A549 (cell line): ENCODE data around the gene CAPZA1. TPM values are rescaled to one million over a fixed set of nuclear protein-coding genes. Genes with fewer than 3 reads are reported as not detected.

Source experiments
- ATAC-seq, 2 experiments: fragments of 200-7000 bp in 1 of 2; fragments of >200 bp in 1 of 2; cut with Nextera tagmentation in 1 of 2; cut with Tn5 transposase in 1 of 2; 3 replicates each; pipeline versions ENCODE4 v1.8.0 to v1.9.1; 2018 to 2020; ENCODE audit warnings: mild to moderate bottlenecking in 1 of 2, moderate library complexity in 1 of 2
- CTCF ChIA-PET: fragments of 300-600 bp; sonication (Branson Sonifier 250); formaldehyde crosslinking; extraction: SDS; loops from one replicate; lab custom pipeline; 2021; ENCODE audit warnings: antibody characterized with exemption, inconsistent platforms; lab: Yijun Ruan, JAX
- POLR2A ChIA-PET: fragments of 350-600 bp; formaldehyde crosslinking; extraction: SDS; loops from one replicate; lab custom pipeline; 2021; ENCODE audit warnings: antibody characterized with exemption, inconsistent platforms; lab: Yijun Ruan, JAX
- DNase-seq, 2 experiments: peaks; one replicate each; pipeline versions ENCODE4 v3.0.0 to v3.0.0-alpha.2; 2011 to 2016; ENCODE audit warnings: low read depth in 1 of 2, low spot score in 1 of 2
- FAIRE-seq: peaks from 2 replicates; lab custom pipeline; 2011; peaks lifted over from hg19 to GRCh38; lab: Jason Lieb, UNC
- H3K27ac ChIP-seq, 2 experiments: fragments of >200 bp; sonication (Bioruptor Twin); formaldehyde crosslinking; 3 replicates each; pipeline ENCODE4 v1.5.1; 2016 to 2017
- H3K4me1 ChIP-seq: fragments of >200 bp; sonication (Bioruptor Twin); formaldehyde crosslinking; 3 replicates; pipeline ENCODE4 v1.6.1; 2016
- H3K4me2 ChIP-seq: fragments of >200 bp; sonication (Bioruptor Twin); formaldehyde crosslinking; 3 replicates; pipeline ENCODE4 v1.6.1; 2016
- H3K4me3 ChIP-seq: fragments of >200 bp; sonication (Bioruptor Twin); formaldehyde crosslinking; 3 replicates; pipeline ENCODE4 v1.5.1; 2016
- H3K9me3 ChIP-seq: fragments of >200 bp; sonication (Bioruptor Twin); formaldehyde crosslinking; 3 replicates; pipeline ENCODE4 v1.6.1; 2016
- CBX8 ChIP-seq: fragments of 200-600 bp; sonication (generic); IDR thresholded peaks from 2 replicates; pipeline ENCODE4 v1.6.1; 2016
- CEBPB ChIP-seq, 2 experiments: fragments of >200 bp in 1 of 2; sonication (Bioruptor Twin) in 1 of 2; formaldehyde crosslinking in 1 of 2; IDR thresholded peaks; 2 replicates each; pipeline ENCODE4 v1.6.1; 2012 to 2016
- FOSL2 ChIP-seq, 2 experiments: fragments of 450-650 bp in 1 of 2; fragments of >200 bp in 1 of 2; sonication (Bioruptor Twin) in 1 of 2; formaldehyde crosslinking; IDR thresholded peaks; 2 replicates each; pipeline versions ENCODE4 v1.5.0 to v1.6.1; 2016 to 2020; ENCODE audit warnings: mild to moderate bottlenecking in 1 of 2, moderate library complexity in 1 of 2
- FOXS1 ChIP-seq: fragments of 250-450 bp; sonication (Bioruptor Pico); IDR thresholded peaks from 2 replicates; pipeline ENCODE4 v1.5.0; 2020; ENCODE audit warnings: mild to moderate bottlenecking, moderate library complexity
- HEYL ChIP-seq: fragments of 250-450 bp; sonication (Bioruptor Pico); IDR thresholded peaks from 2 replicates; pipeline ENCODE4 v1.8.0; 2021; ENCODE audit warnings: mild to moderate bottlenecking, moderate library complexity
- HOXA7 ChIP-seq: fragments of 250-450 bp; sonication (Bioruptor Pico); IDR thresholded peaks from 2 replicates; pipeline ENCODE4 v1.5.0; 2020; ENCODE audit warnings: mild to moderate bottlenecking, moderate library complexity
- HOXB13 ChIP-seq: fragments of 250-450 bp; sonication (Bioruptor Pico); IDR thresholded peaks from 2 replicates; pipeline ENCODE4 v1.5.0; 2020; ENCODE audit warnings: low read depth, mild to moderate bottlenecking, moderate library complexity
- JUN ChIP-seq, 2 experiments: fragments of >200 bp; sonication (Bioruptor Twin); formaldehyde crosslinking; IDR thresholded peaks; 2 replicates in 1 of 2; 3 replicates in 1 of 2; pipeline ENCODE4 v1.6.1; 2016 to 2017
- KDM1A ChIP-seq: fragments of 200-600 bp; sonication (generic); IDR thresholded peaks from 2 replicates; pipeline ENCODE4 v1.6.1; 2016; ENCODE audit warnings: low read depth, mild to moderate bottlenecking
- KDM5A ChIP-seq: fragments of 200-600 bp; sonication (generic); IDR thresholded peaks from 2 replicates; pipeline ENCODE4 v1.6.1; 2016; ENCODE audit warnings: antibody characterized with exemption, mild to moderate bottlenecking
- MAFK ChIP-seq: fragments of 450-650 bp; IDR thresholded peaks from 2 replicates; pipeline ENCODE4 v1.6.1; 2014; ENCODE audit not compliant: partially characterized antibody
- MYC ChIP-seq: IDR thresholded peaks from 2 replicates; pipeline ENCODE4 v1.6.1; 2012; ENCODE audit warnings: mild to moderate bottlenecking, inconsistent platforms, low read length, improper control_type of control experiment, borderline replicate concordance
- NPAS2 ChIP-seq: fragments of 250-450 bp; sonication (Bioruptor Pico); IDR thresholded peaks from 2 replicates; pipeline ENCODE4 v1.8.0; 2022; ENCODE audit warnings: mild to moderate bottlenecking, moderate library complexity, borderline replicate concordance
- NR3C1 ChIP-seq: fragments of >200 bp; sonication (Bioruptor Twin); formaldehyde crosslinking; IDR thresholded peaks from 3 replicates; pipeline ENCODE4 v1.6.1; 2017
- PBX3 ChIP-seq: IDR thresholded peaks from 2 replicates; pipeline ENCODE4 v1.6.1; 2012
- PHF8 ChIP-seq: fragments of 200-600 bp; sonication (generic); IDR thresholded peaks from 2 replicates; pipeline ENCODE4 v1.6.1; 2016; ENCODE audit warnings: low read depth, mild to moderate bottlenecking, antibody characterized with exemption, moderate library complexity, borderline replicate concordance
- POLR2A ChIP-seq: IDR thresholded peaks from 2 replicates; pipeline ENCODE4 v1.6.1; 2012; ENCODE audit warnings: mild to moderate bottlenecking, low read length
- RARB ChIP-seq: fragments of 250-450 bp; sonication (Bioruptor Pico); IDR thresholded peaks from 2 replicates; pipeline ENCODE4 v1.8.0; 2021; ENCODE audit warnings: mild to moderate bottlenecking, moderate library complexity
- RNF2 ChIP-seq: fragments of 200-600 bp; sonication (generic); IDR thresholded peaks from 2 replicates; pipeline ENCODE4 v1.6.1; 2016; ENCODE audit warnings: low read depth, mild to moderate bottlenecking, antibody characterized with exemption, moderate library complexity, borderline replicate concordance
- TP53 ChIP-seq: fragments of 250-450 bp; sonication (Bioruptor Pico); IDR thresholded peaks from 2 replicates; pipeline ENCODE4 v1.5.0; 2021; ENCODE audit warnings: mild to moderate bottlenecking, moderate library complexity
- ZC3H11A ChIP-seq: fragments of 450-650 bp; IDR thresholded peaks from 2 replicates; pipeline ENCODE4 v1.6.1; 2014; ENCODE audit warnings: antibody characterized with exemption, mild to moderate bottlenecking
- WGBS: methylation state at CpG from one replicate; pipeline ENCODE4 v1.1.6; 2017; ENCODE audit errors: missing lambda C conversion rate; 5-methylcytosine and 5-hydroxymethylcytosine counted together
- polyA minus RNA-seq: library from RNA; depleted of rRNA, polyadenylated mRNA; stranded (reverse); fragments of >200 nt; gene quantifications from 2 replicates; pipeline ENCODE4 v1.2.3, GENCODE V29; 2011; rRNA and poly(A)+ RNA removed
- polyA plus RNA-seq, 4 experiments: library from polyadenylated mRNA; depleted of rRNA in 3 of 4; stranded (reverse); fragments of >200 nt; fragmentation: RNase III in 1 of 4; extraction: RNeasy Plus Mini Kit Qiagen cat#74134 plus additional on column Dnase treatment in 1 of 4; gene quantifications; 2 replicates in 3 of 4; 3 replicates in 1 of 4; pipeline ENCODE4 v1.2.3, GENCODE V29; 2011 to 2017
- TF ChIP-seq, protein P1 (sequence below): IDR thresholded peaks from 2 replicates; pipeline ENCODE4 v1.6.1; 2012
- TF ChIP-seq, protein P2 (sequence below): fragments of >200 bp; sonication (Bioruptor Twin); formaldehyde crosslinking; IDR thresholded peaks from 2 replicates; pipeline ENCODE4 v1.6.1; 2016

Gene CAPZA1
- polyA plus RNA-seq (2011; rRNA removed) (99.7 and 136 TPM in 2 replicates), polyA plus RNA-seq (2017; fragmentation: RNase III; extraction: RNeasy Plus Mini Kit Qiagen cat#74134 plus additional on column Dnase treatment) (103 to 109 TPM (median 104 TPM) in 3 replicates), polyA minus RNA-seq (57.6 and 78.2 TPM in 2 replicates)
- polyA plus RNA-seq (2012; cell fraction: cytosol; rRNA removed): 29.1 and 30.9 TPM in 2 replicates
- polyA plus RNA-seq (2012; cell fraction: nucleus; rRNA removed): 12.3 and 19.4 TPM in 2 replicates

- ATAC-seq (peak; percentile 97 to 99), FAIRE-seq (no peak), DNase-seq (peak; percentile 76 to 89)
- WGBS: under 1% methylated on average over 29 of the region's 50 CpGs
- H3K27ac ChIP-seq: peak within 1 kb of the TSS; percentile 97 to 99
- H3K4me2 ChIP-seq: peak within 1 kb of the TSS; percentile 84
- POLR2A ChIA-PET: interaction anchor here (0.6 to 1.5 kb wide), 7 partner anchors 10 to 225 kb away, joined by 3 to 12 read pairs (median 3); partner anchors contain the start of genes MOV10 and RHOC
- peaks cover 28% of the 10 kb centered on the region for H3K4me1 ChIP-seq
- TF ChIP-seq MAFK (no peak), RNF2 (no peak), POLR2A (peak; percentile 67), PHF8 (0 out of 2 replicates have a peak, but pooled peaks have one; percentile 12), CBX8 (no peak), FOXS1 (CRISPR knock-in tag) (no peak), MYC (no peak), JUN (IDR thresholded peaks at IDR 0.05) (peak; percentile 41 to 66; a peak in 2 of 5 replicates), HEYL (no peak), HOXA7 (CRISPR knock-in tag) (no peak), HOXB13 (CRISPR knock-in tag) (no peak), TP53 (no peak), PBX3 (peak; percentile 31; the same call in 1 of the 2 replicates), KDM5A (peak; percentile 68; the same call in 1 of the 2 replicates), NPAS2 (CRISPR knock-in tag) (no peak)
- TF ChIP-seq, protein P1, sequence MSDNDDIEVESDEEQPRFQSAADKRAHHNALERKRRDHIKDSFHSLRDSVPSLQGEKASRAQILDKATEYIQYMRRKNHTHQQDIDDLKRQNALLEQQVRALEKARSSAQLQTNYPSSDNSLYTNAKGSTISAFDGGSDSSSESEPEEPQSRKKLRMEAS: peak; percentile 69
- CTCF ChIA-PET: interaction anchor here (0.9 kb wide), 1 partner anchor 54 kb away, joined by 3 read pairs; no protein-coding TSS in a partner anchor
- H3K9me3 ChIP-seq: no peaks in the 10 kb centered on the region
- H3K4me3 ChIP-seq: peak within 1 kb of the TSS; percentile 87
Measured at GRCh38 chr1:112619518-112620376, at the start of gene CAPZA1. TSS of gene CAPZA1 (plus strand) at chr1:112619832. CDS start at chr1:112619845, 13 bp downstream.

GRCh38 chr1:112575154-112575804 lies 44.4 kb upstream of the CAPZA1 start:
- no peak for FAIRE-seq
- H3K27ac ChIP-seq: peak overlapping the region; percentile 66 to 77; a peak in 5 of 6 replicates

GRCh38 chr1:112576240-112576639 lies 43.4 kb upstream of the CAPZA1 start:
- H3K4me3 ChIP-seq: no peak overlapping the region
- H3K9me3 ChIP-seq: no peaks in the 10 kb centered on the region
- ATAC-seq (no peak), FAIRE-seq (no peak), DNase-seq (no peak)
- CTCF ChIA-PET: interaction anchor here (0.6 to 1.3 kb wide), 3 partner anchors 74 to 1047 kb away, joined by 3 to 4 read pairs (median 3); no protein-coding TSS in a partner anchor
- peak overlapping the region; percentile 66 to 77; a peak in 4 of 6 replicates for H3K27ac ChIP-seq
- no peak for TF ChIP-seq ZC3H11A
- no peak for TF ChIP-seq KDM1A
- TF ChIP-seq, protein P2, sequence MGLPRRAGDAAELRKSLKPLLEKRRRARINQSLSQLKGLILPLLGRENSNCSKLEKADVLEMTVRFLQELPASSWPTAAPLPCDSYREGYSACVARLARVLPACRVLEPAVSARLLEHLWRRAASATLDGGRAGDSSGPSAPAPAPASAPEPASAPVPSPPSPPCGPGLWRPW: no peak
- TF ChIP-seq CEBPB (IDR thresholded peaks at IDR 0.05): no peak
- TF ChIP-seq NR3C1: no peak
- TF ChIP-seq MAFK: no peak
- TF ChIP-seq JUN (IDR thresholded peaks at IDR 0.05): no peak
- no peak for TF ChIP-seq RARB (CRISPR knock-in tag)
- no peak for TF ChIP-seq FOSL2 (IDR thresholded peaks at IDR 0.05)
- no peak for TF ChIP-seq FOSL2 (CRISPR knock-in tag; IDR thresholded peaks at IDR 0.05)
- POLR2A ChIA-PET: no interaction called here
- no peak overlapping the region; the same call in 1 of the 3 replicates for H3K4me2 ChIP-seq
- H3K4me1 ChIP-seq: peaks cover 14% of the 10 kb centered on the region
- WGBS: 94% methylated on average over 3 of the region's 3 CpGs

More at GRCh38 chr1:112575154-112575804, 44.4 kb upstream of the CAPZA1 start:
- H3K4me3 ChIP-seq: no peak overlapping the region
- H3K4me2 ChIP-seq: peak overlapping the region; percentile 71
- ChIA-PET CTCF (interaction anchor here (0.6 to 1.3 kb wide), 3 partner anchors 21 to 184 kb away, joined by 3 to 4 read pairs (median 3); no protein-coding TSS in a partner anchor), POLR2A (interaction anchor here (0.5 kb wide), 1 partner anchor 109 kb away, joined by 4 read pairs; no protein-coding TSS in a partner anchor)
- DNase-seq: peak; percentile 16 to 71
- no peaks in the 10 kb centered on the region for H3K9me3 ChIP-seq
- peak; percentile 91 to 99 for ATAC-seq
- WGBS: 49% methylated on average over 8 of the region's 8 CpGs
- TF ChIP-seq FOSL2 (IDR thresholded peaks at IDR 0.05) (no peak), FOSL2 (CRISPR knock-in tag; IDR thresholded peaks at IDR 0.05) (peak; percentile 84)
- TF ChIP-seq, protein P2: no peak
- peaks cover 14% of the 10 kb centered on the region for H3K4me1 ChIP-seq
